OCI-LY1 (cell line): ENCODE results near the gene CNDP1.

Experiments
- H2AFZ ChIP-seq: fragments of 200-600 bp; sonication (generic), shearing (Covaris generic); 2 replicates; pipeline ENCODE4 v1.6.0; 2014; ENCODE audit warnings: antibody characterized with exemption, mild to moderate bottlenecking, low read length
- H3F3A ChIP-seq: fragments of 200-600 bp; sonication (generic), shearing (Covaris generic); 2 replicates; pipeline ENCODE4 v1.6.0; 2014; ENCODE audit warnings: mild to moderate bottlenecking, antibody characterized with exemption, low read length, moderate library complexity; ENCODE audit not compliant: insufficient read depth
- H3K27ac ChIP-seq: fragments of 200-600 bp; sonication (generic); 2 replicates; pipeline ENCODE4 v1.5.1; 2014; ENCODE audit warnings: low read length, mixed run types, mild to moderate bottlenecking, low read depth; ENCODE audit not compliant: poor library complexity, severe bottlenecking
- H3K27me3 ChIP-seq: fragments of 200-600 bp; sonication (generic); 2 replicates; pipeline ENCODE4 v1.6.0; 2014; ENCODE audit warnings: antibody characterized with exemption, mild to moderate bottlenecking, low read length, moderate library complexity; ENCODE audit not compliant: insufficient read depth
- H3K36me3 ChIP-seq: fragments of 200-600 bp; sonication (generic); 2 replicates; pipeline ENCODE4 v1.6.1; 2014; ENCODE audit warnings: mild to moderate bottlenecking, antibody characterized with exemption, low read length, moderate library complexity, mixed read lengths; ENCODE audit not compliant: insufficient read depth
- H3K4me1 ChIP-seq: fragments of 200-600 bp; sonication (generic); 2 replicates; pipeline ENCODE4 v1.5.1; 2014; ENCODE audit warnings: mild to moderate bottlenecking, low read length, moderate library complexity; ENCODE audit not compliant: insufficient read depth, severe bottlenecking
- H3K4me2 ChIP-seq: fragments of 200-600 bp; sonication (generic), shearing (Covaris generic); 2 replicates; pipeline ENCODE4 v1.6.1; 2014; ENCODE audit warnings: low read length
- H3K4me3 ChIP-seq: fragments of 200-600 bp; sonication (generic); 2 replicates; pipeline ENCODE4 v1.5.1; 2014; ENCODE audit warnings: low read length, low read depth, mild to moderate bottlenecking, mixed read lengths; ENCODE audit not compliant: poor library complexity, severe bottlenecking
- H3K79me2 ChIP-seq: fragments of 200-600 bp; shearing (Covaris generic); 2 replicates; pipeline ENCODE4 v1.6.1; 2016; ENCODE audit warnings: mixed run types, low read length, mixed read lengths; ENCODE audit not compliant: insufficient read depth
- H3K9ac ChIP-seq: fragments of 200-600 bp; sonication (generic), shearing (Covaris generic); 2 replicates; pipeline ENCODE4 v1.6.1; 2014; ENCODE audit warnings: mild to moderate bottlenecking, low read length, mixed read lengths
- H3K9me2 ChIP-seq: fragments of 200-600 bp; sonication (generic), shearing (Covaris generic); 2 replicates; pipeline ENCODE4 v1.6.1; 2014; ENCODE audit warnings: low read depth, mild to moderate bottlenecking, low read length, mixed read lengths
- H3K9me3 ChIP-seq: fragments of 200-600 bp; shearing (Covaris generic); 2 replicates; pipeline ENCODE4 v1.6.1; 2014; ENCODE audit warnings: low read length, mixed read lengths
- H4K20me1 ChIP-seq: fragments of 200-600 bp; sonication (generic), shearing (Covaris generic); 2 replicates; pipeline ENCODE4 v1.6.0; 2016; ENCODE audit warnings: mild to moderate bottlenecking, low read length; ENCODE audit not compliant: insufficient read depth
- EZH2 ChIP-seq: fragments of 200-600 bp; sonication (generic), shearing (Covaris generic); IDR thresholded peaks from 2 replicates; pipeline ENCODE4 v1.8.0; 2017; ENCODE audit warnings: borderline replicate concordance, mixed run types, mild to moderate bottlenecking, antibody characterized with exemption, low read length, moderate library complexity, mixed read lengths
- TF ChIP-seq, protein P1 (sequence below): fragments of 200-600 bp; sonication (generic), shearing (Covaris generic); IDR thresholded peaks from 2 replicates; pipeline ENCODE4 v1.5.1; 2017; ENCODE audit warnings: mild to moderate bottlenecking, antibody characterized with exemption, low read length, moderate library complexity, mixed read lengths

The CNDP1 gene

DNA sequence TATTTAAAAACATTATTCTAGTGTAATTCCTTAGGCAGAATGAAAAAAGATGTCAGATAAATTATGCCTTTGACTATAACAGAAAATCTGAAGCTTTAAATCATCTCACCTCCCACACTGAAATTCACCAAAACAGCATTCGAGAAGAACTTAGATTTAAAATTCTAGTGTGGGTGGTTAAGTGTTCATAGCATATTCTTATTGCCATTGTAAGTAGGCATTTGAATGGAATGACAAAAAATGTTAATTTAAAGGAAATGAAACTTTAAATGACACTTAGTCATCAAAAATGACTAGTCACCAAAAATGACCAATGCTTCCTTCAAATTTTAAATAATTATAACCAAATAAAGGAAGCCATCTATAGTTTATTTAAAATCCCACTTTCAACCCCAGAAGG lies 56.4 kb downstream of the CNDP1 start:
- Histone ChIP-seq H3K4me3 (no peak overlapping the region), H3K79me2 (no peaks in the 10 kb centered on the region), H3K9me3 (no peaks in the 10 kb centered on the region), H3K36me3 (peaks cover 21% of the 10 kb centered on the region), H2AFZ (no peak overlapping the region), H3K9ac (no peak overlapping the region), H3K9me2 (no peaks in the 10 kb centered on the region), H3K27ac (no peak overlapping the region), H3F3A (no peaks in the 10 kb centered on the region), H4K20me1 (no peaks in the 10 kb centered on the region), H3K27me3 (no peaks in the 10 kb centered on the region), H3K4me2 (no peak overlapping the region), H3K4me1 (peaks cover 3% of the 10 kb centered on the region)
- TF ChIP-seq EZH2: no peak
- TF ChIP-seq, protein P1, sequence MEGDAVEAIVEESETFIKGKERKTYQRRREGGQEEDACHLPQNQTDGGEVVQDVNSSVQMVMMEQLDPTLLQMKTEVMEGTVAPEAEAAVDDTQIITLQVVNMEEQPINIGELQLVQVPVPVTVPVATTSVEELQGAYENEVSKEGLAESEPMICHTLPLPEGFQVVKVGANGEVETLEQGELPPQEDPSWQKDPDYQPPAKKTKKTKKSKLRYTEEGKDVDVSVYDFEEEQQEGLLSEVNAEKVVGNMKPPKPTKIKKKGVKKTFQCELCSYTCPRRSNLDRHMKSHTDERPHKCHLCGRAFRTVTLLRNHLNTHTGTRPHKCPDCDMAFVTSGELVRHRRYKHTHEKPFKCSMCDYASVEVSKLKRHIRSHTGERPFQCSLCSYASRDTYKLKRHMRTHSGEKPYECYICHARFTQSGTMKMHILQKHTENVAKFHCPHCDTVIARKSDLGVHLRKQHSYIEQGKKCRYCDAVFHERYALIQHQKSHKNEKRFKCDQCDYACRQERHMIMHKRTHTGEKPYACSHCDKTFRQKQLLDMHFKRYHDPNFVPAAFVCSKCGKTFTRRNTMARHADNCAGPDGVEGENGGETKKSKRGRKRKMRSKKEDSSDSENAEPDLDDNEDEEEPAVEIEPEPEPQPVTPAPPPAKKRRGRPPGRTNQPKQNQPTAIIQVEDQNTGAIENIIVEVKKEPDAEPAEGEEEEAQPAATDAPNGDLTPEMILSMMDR: no peak

DNA sequence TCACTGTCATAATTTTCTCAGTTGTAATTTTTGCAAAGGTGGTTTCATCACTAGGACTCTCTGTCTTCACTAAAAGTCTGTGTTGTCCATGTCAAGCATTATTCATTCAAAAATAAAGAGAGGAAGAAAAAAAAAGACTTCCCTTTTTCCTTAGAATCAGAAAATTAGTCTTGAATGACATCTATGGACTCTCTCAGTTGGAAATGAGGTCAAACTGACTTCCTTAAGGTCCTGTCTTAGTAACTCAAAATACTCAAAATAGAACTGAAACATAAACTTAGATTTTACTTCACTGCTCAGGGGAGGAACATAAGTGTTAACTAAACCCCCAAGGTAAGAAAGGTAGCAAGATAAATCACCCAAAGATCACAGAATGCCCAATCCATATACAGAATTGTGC lies 61.1 kb downstream of the CNDP1 start:
- H3K9ac ChIP-seq: no peak overlapping the region
- no peak for TF ChIP-seq EZH2
- TF ChIP-seq, protein P1: no peak
- no peaks in the 10 kb centered on the region for H3F3A ChIP-seq
- peaks cover 19% of the 10 kb centered on the region for H3K79me2 ChIP-seq
- H3K27ac ChIP-seq: no peak overlapping the region
- H3K4me2 ChIP-seq: 0 out of 2 replicates have a peak overlapping the region, but pooled peaks have one; percentile 91
- no peaks in the 10 kb centered on the region for H3K9me2 ChIP-seq
- H3K4me1 ChIP-seq: peaks cover 29% of the 10 kb centered on the region
- peaks cover 21% of the 10 kb centered on the region for H3K36me3 ChIP-seq
- peak overlapping the region; percentile 89 for H3K4me3 ChIP-seq
- H4K20me1 ChIP-seq: no peaks in the 10 kb centered on the region
- no peaks in the 10 kb centered on the region for H3K9me3 ChIP-seq
- H2AFZ ChIP-seq: no peak overlapping the region
- H3K27me3 ChIP-seq: no peaks in the 10 kb centered on the region

DNA sequence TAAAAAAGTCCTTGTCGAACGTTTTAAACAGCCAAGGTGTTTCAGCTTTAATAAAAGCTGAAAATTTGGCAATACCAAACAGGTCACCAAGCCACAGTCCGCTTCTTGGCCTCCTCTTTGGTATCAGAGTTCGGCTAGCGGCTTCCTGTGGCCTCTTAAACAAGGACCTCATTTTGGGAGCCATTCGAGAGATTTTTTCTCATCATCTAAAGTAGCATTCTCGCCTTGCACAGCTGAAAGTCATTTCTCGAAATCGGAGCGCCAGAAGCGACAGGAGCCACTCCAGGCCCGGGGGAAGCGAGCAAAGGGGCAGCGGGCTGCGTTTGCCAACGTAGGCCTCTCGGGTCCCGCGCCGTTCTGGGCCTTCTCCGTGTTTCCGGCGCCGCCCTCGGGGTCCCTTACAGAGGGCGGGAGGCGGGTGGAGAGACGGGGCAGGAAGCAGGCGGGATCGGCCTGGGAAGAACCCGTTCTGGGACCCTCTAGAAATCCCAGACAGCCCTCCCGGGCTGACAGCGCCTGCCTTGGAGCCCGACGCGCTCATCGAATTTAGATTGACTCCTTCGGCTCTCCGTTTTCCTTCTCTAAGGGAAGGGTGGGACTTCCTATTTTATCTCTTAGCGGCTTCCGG lies 62.8 kb downstream of the CNDP1 start:
- Histone ChIP-seq H3F3A (no peaks in the 10 kb centered on the region), H3K27ac (peak overlapping the region; percentile 77), H3K4me3 (peak overlapping the region; percentile 89), H3K4me2 (peak overlapping the region; percentile 91), H4K20me1 (no peaks in the 10 kb centered on the region), H2AFZ (peak overlapping the region; percentile 23; the same call in 1 of the 2 replicates), H3K9ac (peak overlapping the region; percentile 90), H3K9me3 (no peaks in the 10 kb centered on the region), H3K9me2 (no peaks in the 10 kb centered on the region), H3K4me1 (peaks cover 29% of the 10 kb centered on the region), H3K36me3 (peaks cover 21% of the 10 kb centered on the region), H3K79me2 (peaks cover 20% of the 10 kb centered on the region), H3K27me3 (no peaks in the 10 kb centered on the region)
- TF ChIP-seq EZH2: no peak
- TF ChIP-seq, protein P1: no peak
